ENCODE results near the gene TMEM202. TPM values are rescaled to one million over a fixed set of nuclear protein-coding genes. Genes with fewer than 3 reads are reported as not detected.

The TMEM202 gene
- total and polyA plus RNA-seq, 2 of the 4 experiments (the other 2 are of a cell fraction): not detected

GRCh38 chr15:72411111-72411510 is 13.0 kb downstream of the TMEM202 start:
- Histone ChIP-seq H4K8ac (ENCODE audit: low read depth in 2 of 2, low read length in 2 of 2) (no peak overlapping the region), H3K56ac (ENCODE audit: extremely low read depth, insufficient read depth, low read length) (no peak overlapping the region), H3K9me3 (ENCODE audit: control insufficient read depth, insufficient read depth, low read length) (peaks cover 3% of the 10 kb centered on the region), H2AK9ac (replicated peaks; ENCODE audit: low read depth, low read length, poor library complexity) (no peak overlapping the region), H3K9ac (ENCODE audit: low read depth, low read length) (no peak overlapping the region), H4K20me1 (ENCODE audit: insufficient read depth, low read length) (no peaks in the 10 kb centered on the region), H3K36me3 (ENCODE audit: control insufficient read depth, insufficient read depth, low read length) (no peaks in the 10 kb centered on the region), H3K79me1 (ENCODE audit: low read depth in 1 of 2, low read length in 2 of 2) (no peaks in the 10 kb centered on the region), H2BK120ac (ENCODE audit: low read depth, low read length) (no peak overlapping the region), H2BK20ac (ENCODE audit: low read depth, low read length) (no peak overlapping the region), H3K4me1 (ENCODE audit: control insufficient read depth, insufficient read depth, low read length) (no peaks in the 10 kb centered on the region), H2BK5ac (ENCODE audit: low read depth, low read length, poor library complexity, severe bottlenecking) (no peak overlapping the region), H4K5ac (ENCODE audit: low read depth, low read length) (no peak overlapping the region), H3K4me3 (ENCODE audit: insufficient read depth, low read depth, low read length) (no peak overlapping the region), H3K4me2 (ENCODE audit: low read depth, low read length) (no peak overlapping the region), H2AK5ac (ENCODE audit: low read depth, low read length) (no peak overlapping the region), H3K9me1 (ENCODE audit: insufficient read depth, low read length) (no peaks in the 10 kb centered on the region), H3K23ac (ENCODE audit: low read depth, low read length) (no peak overlapping the region), H3K27me3 (ENCODE audit: control insufficient read depth, insufficient read depth, low read length) (peaks cover 19% of the 10 kb centered on the region), H4K91ac (ENCODE audit: insufficient read depth, low read depth, low read length) (no peak overlapping the region), H3K4ac (ENCODE audit: low read depth, low read length) (no peak overlapping the region), H2BK15ac (ENCODE audit: low read depth, low read length) (no peak overlapping the region), H2AFZ (replicated peaks; ENCODE audit: low read length, poor library complexity) (no peak overlapping the region), H3K14ac (replicated peaks; ENCODE audit: low read depth, low read length) (no peak overlapping the region), H3K18ac (ENCODE audit: low read depth, low read length) (no peak overlapping the region), H3K27ac (ENCODE audit: insufficient read depth, low read length) (no peak overlapping the region)
- dilution Hi-C loops (cut with HindIII; ENCODE audit: low sequenced_read_pairs, unreplicated experiment): no loop called here
- whole genome bisulfite sequencing, 2 experiments (ENCODE audit: extremely low coverage in 2 of 2, insufficient read length in 1 of 2): 33% methylated on average over 1 of the region's 5 CpGs; no CpG with 5 or more reads in 1 of the 2 experiments
- TF ChIP-seq RFX5 (IDR thresholded peaks at IDR 0.05; ENCODE audit: low read depth, low read length): no peak
- no peak for TF ChIP-seq RAD21 (IDR thresholded peaks at IDR 0.05; ENCODE audit: low read length)
- TF ChIP-seq CTCF (conservative IDR thresholded peaks at IDR 0.05; ENCODE audit: low read depth, low read length): no peak
- no peak for TF ChIP-seq MXI1 (IDR thresholded peaks at IDR 0.05; ENCODE audit: borderline replicate concordance, low read depth, low read length)
- TF ChIP-seq ELK1 (IDR thresholded peaks at IDR 0.05; ENCODE audit: borderline replicate concordance, low read depth, low read length): no peak
- TF ChIP-seq BHLHE40 (IDR thresholded peaks at IDR 0.05; ENCODE audit: low read depth, low read length): no peak
- no peak for TF ChIP-seq MAZ (IDR thresholded peaks at IDR 0.05; ENCODE audit: borderline replicate concordance, low read depth, low read length)
- TF ChIP-seq FOS (IDR thresholded peaks at IDR 0.05; ENCODE audit: low read depth, low read length): no peak
- no peak for TF ChIP-seq MAFK (IDR thresholded peaks at IDR 0.05; ENCODE audit: low read depth, low read length)
- no peak for TF ChIP-seq RCOR1 (IDR thresholded peaks at IDR 0.05; ENCODE audit: insufficient replicate concordance, low read length)
- TF ChIP-seq POLR2A (IDR thresholded peaks at IDR 0.05; ENCODE audit: low read depth, low read length): no peak
- TF ChIP-seq NFE2L2 (IDR thresholded peaks at IDR 0.05; ENCODE audit: low read depth, low read length): no peak
- no peak for TF ChIP-seq CEBPB (IDR thresholded peaks at IDR 0.05; ENCODE audit: low read depth, low read length)
- TF ChIP-seq USF2 (IDR thresholded peaks at IDR 0.05; ENCODE audit: low read depth, low read length): no peak
- no peak for TF ChIP-seq SMC3 (IDR thresholded peaks at IDR 0.05; ENCODE audit: low read depth, low read length)
- no peak for TF ChIP-seq CHD1 (IDR thresholded peaks at IDR 0.05; ENCODE audit: low read depth, low read length)
- ChIA-PET POLR2A (ENCODE audit: unreplicated experiment) (no interaction called here), CTCF (no interaction called here)
- in situ Hi-C loops (cut with MboI; ENCODE audit: low sequenced_read_pairs): no loop called here
- no peak for ATAC-seq (ENCODE audit: low read depth)
- intact Hi-C loops (cut with micrococcal nuclease): no loop called here
- no peak for DNase-seq
- no TSS peak for BruUV-seq (replicated peaks)
